Sigmoid colon (tissue), 7 donors: ENCODE results near the gene PDLIM1. TPM values are rescaled to one million over a fixed set of nuclear protein-coding genes. Genes with fewer than 3 reads are reported as not detected.
"Not testable (repeated sequence)": the region's sequence is repeated elsewhere in the genome, so short reads cannot be mapped to it uniquely, and the experiment has no call there.

ENCODE experiments used
- DNase-seq: peaks from one replicate; pipeline ENCODE4 v3.0.0-alpha.2; 2019
- H3K27ac ChIP-seq, 4 donors: fragments of 200-600 bp; sonication (generic); one replicate each; pipeline ENCODE4 v1.5.1; 2016 to 2019; ENCODE audit warnings: mild to moderate bottlenecking in 1 of 4
- H3K27me3 ChIP-seq, 3 donors: fragments of 200-600 bp; sonication (generic); one replicate each; pipeline ENCODE4 v1.5.1; 2019; ENCODE audit warnings: mild to moderate bottlenecking in 1 of 3
- H3K36me3 ChIP-seq, 4 donors: fragments of 200-600 bp; sonication (generic); one replicate each; pipeline ENCODE4 v1.5.1; 2016 to 2019
- H3K4me1 ChIP-seq, 4 donors: fragments of 200-600 bp; sonication (generic); one replicate each; pipeline ENCODE4 v1.5.1; 2017 to 2019
- H3K4me3 ChIP-seq, 4 donors: fragments of 200-600 bp; sonication (generic); one replicate each; pipeline ENCODE4 v1.5.1; 2017 to 2019; ENCODE audit warnings: mild to moderate bottlenecking in 2 of 4, moderate library complexity in 1 of 4
- H3K9me3 ChIP-seq, 4 donors: fragments of 200-600 bp in 3 of 4; sonication (generic) in 3 of 4; one replicate each; pipeline versions ENCODE4 v1.5.1 to v1.6.1; 2013 to 2019
- EP300 ChIP-seq, 4 donors: sonication (generic); formaldehyde crosslinking; IDR thresholded peaks; one replicate each; pipeline ENCODE4 v1.6.1; 2017; ENCODE audit warnings: antibody characterized with exemption in 4 of 4
- POLR2A ChIP-seq, 2 donors: fragments of 450-650 bp; IDR thresholded peaks; one replicate each; pipeline ENCODE4 v1.6.1; 2016; ENCODE audit warnings: antibody characterized with exemption in 2 of 2, mild to moderate bottlenecking in 2 of 2, moderate library complexity in 2 of 2
- POLR2AphosphoS5 ChIP-seq, 4 donors: sonication (generic); formaldehyde crosslinking; IDR thresholded peaks; one replicate each; pipeline ENCODE4 v1.6.1; 2017; ENCODE audit warnings: antibody characterized with exemption in 4 of 4
- WGBS, 2 donors: extraction: QIAGEN DNeasy Blood & Tissue Kit; methylation state at CpG; one replicate each; pipeline ENCODE4 v1.1.7; 2013; 5-methylcytosine and 5-hydroxymethylcytosine counted together
- intact Hi-C: fragments of 100-400 bp; cut with DNase I; formaldehyde crosslinking; loops from one replicate; pipeline ENCODE4 v1.15.1; 2023
- polyA plus RNA-seq, 3 donors: library from polyadenylated mRNA; stranded (reverse); fragments of 200-250 nt; gene quantifications; one replicate each; pipeline ENCODE4 v1.2.3, GENCODE V29; 2013
- total RNA-seq, 4 donors: library from RNA; depleted of rRNA; stranded (reverse); fragments of >200 nt; gene quantifications; one replicate each; pipeline ENCODE4 v1.1.0, GENCODE V29; 2016
- TF ChIP-seq, protein P1 (sequence below), 4 experiments: fragments of 450-650 bp in 3 of 4; fragments of 200-600 bp in 1 of 4; IDR thresholded peaks; one replicate each; pipeline ENCODE4 v1.5.1; 2016 to 2019; ENCODE audit warnings: antibody characterized with exemption in 4 of 4, mild to moderate bottlenecking in 3 of 4, moderate library complexity in 2 of 4
- donor health status: healthy with polysubstance abuse.
- donor health status: Bipolar disorder and iron deficiency.
- donor health status: healthy.

PDLIM1 gene
- total and polyA plus RNA-seq, 7 donors = 27.8 to 488 (median 75.3) TPM

DNA sequence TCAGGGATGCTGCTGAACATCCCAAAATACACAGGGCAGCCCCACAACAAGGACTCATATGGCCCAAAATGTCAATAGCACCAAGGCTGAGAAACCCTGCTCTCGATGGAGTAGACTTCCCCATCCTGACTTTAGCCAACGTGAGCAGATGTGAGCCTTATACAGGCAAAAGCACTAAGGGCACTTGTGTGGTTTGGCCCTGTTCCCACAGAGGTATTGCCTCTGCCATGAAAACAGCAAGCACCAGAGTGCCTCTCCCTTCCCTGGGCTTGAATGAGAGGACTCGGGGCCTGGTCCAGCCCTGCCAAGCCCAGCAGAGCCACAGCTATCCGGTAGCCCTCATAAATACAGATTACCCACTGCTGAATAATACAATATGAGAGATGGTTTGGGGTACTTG, 49.3 kb downstream of the PDLIM1 start:
- Histone ChIP-seq H3K36me3 (peaks cover 0 to 8% (median 0%) of the 10 kb centered on the region in 4 donors), H3K27me3 (no peaks in the 10 kb centered on the region)

DNA sequence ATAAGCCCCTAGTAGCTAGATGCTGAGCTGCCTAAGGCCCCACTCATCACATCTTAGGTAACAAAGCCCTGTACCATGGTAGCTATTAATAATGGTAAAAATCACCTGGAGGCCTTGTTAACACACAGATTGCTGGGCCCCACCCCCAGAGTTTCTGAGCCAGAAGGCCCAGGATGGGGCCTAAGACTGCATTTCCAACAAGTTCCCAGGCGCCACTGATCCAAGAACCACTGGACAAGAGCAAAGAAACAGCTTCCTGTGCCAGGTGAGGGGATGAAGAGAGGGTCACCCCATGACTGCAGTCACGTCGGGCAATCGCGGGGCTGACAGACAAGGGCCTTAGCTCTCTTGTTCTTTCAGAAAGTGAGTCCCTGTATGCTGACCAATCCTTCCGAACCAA, 50.0 kb downstream of the PDLIM1 start:
- peaks cover 0 to 8% (median 0%) of the 10 kb centered on the region in 4 donors for H3K36me3 ChIP-seq
- intact Hi-C loops = no loop called here
- 80 to 96% methylated on average over 6 of the region's 6 CpGs for WGBS, 2 donors

More for the DNA sequence above, 49.3 kb downstream of the PDLIM1 start:
- no peaks in the 10 kb centered on the region for H3K9me3 ChIP-seq
- H3K4me3 ChIP-seq = no peak overlapping the region
- 18 to 38% methylated on average over 4 of the region's 4 CpGs for WGBS, 2 donors
- intact Hi-C loops = no loop called here
- peaks cover 0 to under 1% (median 0%) of the 10 kb centered on the region in 4 donors for H3K4me1 ChIP-seq
- TF ChIP-seq EP300 (IDR thresholded peaks at IDR 0.05) (no peak), POLR2AphosphoS5 (IDR thresholded peaks at IDR 0.05) (no peak), POLR2A (IDR thresholded peaks at IDR 0.05) (no peak)
- TF ChIP-seq, protein P1, sequence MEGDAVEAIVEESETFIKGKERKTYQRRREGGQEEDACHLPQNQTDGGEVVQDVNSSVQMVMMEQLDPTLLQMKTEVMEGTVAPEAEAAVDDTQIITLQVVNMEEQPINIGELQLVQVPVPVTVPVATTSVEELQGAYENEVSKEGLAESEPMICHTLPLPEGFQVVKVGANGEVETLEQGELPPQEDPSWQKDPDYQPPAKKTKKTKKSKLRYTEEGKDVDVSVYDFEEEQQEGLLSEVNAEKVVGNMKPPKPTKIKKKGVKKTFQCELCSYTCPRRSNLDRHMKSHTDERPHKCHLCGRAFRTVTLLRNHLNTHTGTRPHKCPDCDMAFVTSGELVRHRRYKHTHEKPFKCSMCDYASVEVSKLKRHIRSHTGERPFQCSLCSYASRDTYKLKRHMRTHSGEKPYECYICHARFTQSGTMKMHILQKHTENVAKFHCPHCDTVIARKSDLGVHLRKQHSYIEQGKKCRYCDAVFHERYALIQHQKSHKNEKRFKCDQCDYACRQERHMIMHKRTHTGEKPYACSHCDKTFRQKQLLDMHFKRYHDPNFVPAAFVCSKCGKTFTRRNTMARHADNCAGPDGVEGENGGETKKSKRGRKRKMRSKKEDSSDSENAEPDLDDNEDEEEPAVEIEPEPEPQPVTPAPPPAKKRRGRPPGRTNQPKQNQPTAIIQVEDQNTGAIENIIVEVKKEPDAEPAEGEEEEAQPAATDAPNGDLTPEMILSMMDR (IDR thresholded peaks at IDR 0.05) = no peak
- no peak for DNase-seq
- H3K27ac ChIP-seq = no peak overlapping the region

DNA sequence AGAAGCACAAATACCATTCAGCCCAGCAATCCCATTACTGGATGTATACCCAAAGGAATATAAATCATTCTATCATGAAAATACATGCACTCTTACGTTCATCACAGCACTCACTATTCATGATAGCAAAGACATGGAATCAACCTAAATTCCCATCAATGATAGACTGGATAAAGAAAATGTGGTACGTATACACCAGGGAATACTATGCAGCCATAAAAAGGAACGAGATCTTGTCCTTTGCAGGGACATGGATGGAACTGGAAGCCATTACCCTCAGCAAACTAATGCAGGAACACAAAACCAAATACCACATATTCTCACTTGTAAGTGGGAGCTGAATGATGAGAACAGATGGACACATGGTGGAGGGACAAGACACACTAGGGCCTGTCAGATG, 50.7 kb downstream of the PDLIM1 start:
- WGBS, 2 donors = 82 to 91% methylated on average over 3 of the region's 3 CpGs
- H3K4me1 ChIP-seq, H3K27me3 ChIP-seq, DNase-seq, H3K27ac ChIP-seq, H3K36me3 ChIP-seq, H3K4me3 ChIP-seq, intact Hi-C loops, H3K9me3 ChIP-seq: not testable (repeated sequence)

More for the DNA sequence above, 50.0 kb downstream of the PDLIM1 start:
- Histone ChIP-seq H3K27me3 (no peaks in the 10 kb centered on the region), H3K4me1 (no peaks in the 10 kb centered on the region), H3K9me3 (no peaks in the 10 kb centered on the region), H3K4me3 (no peak overlapping the region), H3K27ac (no peak overlapping the region)
- no peak for DNase-seq
- TF ChIP-seq, protein P1 (IDR thresholded peaks at IDR 0.05) = no peak
- no peak for TF ChIP-seq EP300 (IDR thresholded peaks at IDR 0.05)
- no peak for TF ChIP-seq POLR2A (IDR thresholded peaks at IDR 0.05)
- TF ChIP-seq POLR2AphosphoS5 (IDR thresholded peaks at IDR 0.05) = no peak

DNA sequence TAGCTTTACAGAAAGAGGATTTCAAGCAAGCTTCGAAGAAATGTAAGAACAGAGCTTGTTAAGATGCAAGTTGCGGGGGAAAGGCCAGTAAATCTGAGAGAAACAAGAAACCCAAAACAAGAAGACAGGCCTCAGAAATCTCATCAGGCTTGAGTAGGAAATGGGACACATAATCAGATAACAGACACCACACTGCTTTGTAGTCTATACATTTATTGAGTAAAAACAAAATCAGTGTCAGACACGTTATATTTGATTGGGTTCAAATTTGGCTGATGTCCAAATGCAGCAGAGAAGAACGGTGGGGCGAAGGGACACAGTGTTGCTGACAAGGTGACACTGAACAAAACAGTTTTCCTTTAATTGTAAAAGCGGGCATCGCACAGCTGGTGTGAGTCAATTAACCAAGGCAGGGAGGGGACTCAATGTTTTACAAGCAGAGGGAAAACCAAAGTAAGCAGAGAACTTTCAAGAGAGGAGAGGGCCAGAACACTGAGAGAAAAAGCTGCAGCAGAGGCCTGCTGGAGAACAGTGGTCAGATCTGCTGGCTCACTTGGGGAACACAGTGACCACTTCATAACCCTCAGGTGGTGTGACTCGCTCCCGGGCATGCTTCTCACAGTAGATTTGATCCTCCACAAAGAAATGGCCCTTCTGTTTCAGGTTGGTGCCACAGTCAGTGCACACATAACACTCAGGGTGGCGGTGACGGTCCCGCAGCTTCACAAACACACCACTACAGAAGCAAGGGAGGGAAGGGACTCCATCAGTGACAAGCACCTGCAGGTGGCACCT, 53.2 kb downstream of the PDLIM1 start:
- intact Hi-C loops = no loop called here
- Histone ChIP-seq H3K4me1 (no peaks in the 10 kb centered on the region), H3K27ac (no peak overlapping the region), H3K9me3 (no peaks in the 10 kb centered on the region), H3K36me3 (peaks cover 0 to 8% (median 0%) of the 10 kb centered on the region in 4 donors), H3K27me3 (no peaks in the 10 kb centered on the region), H3K4me3 (no peak overlapping the region)
- no peak for TF ChIP-seq POLR2AphosphoS5 (IDR thresholded peaks at IDR 0.05)
- no peak for TF ChIP-seq POLR2A (IDR thresholded peaks at IDR 0.05)
- no peak for TF ChIP-seq EP300 (IDR thresholded peaks at IDR 0.05)
- TF ChIP-seq, protein P1 (IDR thresholded peaks at IDR 0.05) = no peak
- no peak for DNase-seq
- 80 to 86% methylated on average over 12 of the region's 12 CpGs for WGBS, 2 donors

DNA sequence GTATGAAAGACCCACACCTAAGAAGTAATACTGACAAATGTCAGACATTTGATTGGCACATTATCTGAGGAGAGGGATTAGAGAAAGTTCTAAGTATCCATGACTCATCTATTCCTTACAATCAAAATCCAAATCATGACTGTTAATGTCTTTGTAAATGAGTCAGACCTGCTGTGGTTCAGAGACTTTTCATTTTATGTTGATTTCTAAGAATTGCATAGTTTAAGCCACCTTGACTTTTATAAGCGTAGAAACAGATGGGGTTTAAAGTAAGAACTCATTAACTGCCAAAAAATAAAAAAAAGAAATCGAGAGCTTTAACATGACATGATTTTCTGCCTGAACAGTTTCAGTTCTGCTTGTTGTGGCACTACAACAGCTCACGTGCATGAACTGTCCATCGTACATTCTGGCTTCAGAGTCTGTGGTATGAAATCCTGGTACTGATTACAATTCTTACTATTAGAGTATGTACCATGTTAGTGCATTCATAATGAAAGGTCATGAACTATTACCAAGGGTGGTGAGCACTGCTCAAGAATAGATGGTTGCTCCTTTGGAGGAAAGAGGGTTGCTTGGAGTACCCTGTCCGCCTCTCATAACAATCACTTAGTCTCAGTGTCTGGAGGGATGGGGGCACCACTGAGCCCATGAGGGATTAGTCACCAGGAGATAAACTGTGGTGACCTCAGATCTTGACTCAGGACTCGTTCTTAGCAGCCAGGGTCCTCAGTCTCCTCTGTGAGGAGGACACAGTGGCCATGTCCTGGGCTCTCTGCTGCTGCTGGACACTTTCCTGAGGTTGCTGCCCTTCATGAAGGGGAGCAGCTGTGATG, 54.5 kb downstream of the PDLIM1 start:
- no peaks in the 10 kb centered on the region for H3K4me1 ChIP-seq
- TF ChIP-seq, protein P1 (IDR thresholded peaks at IDR 0.05) = no peak
- no peak for TF ChIP-seq EP300 (IDR thresholded peaks at IDR 0.05)
- TF ChIP-seq POLR2AphosphoS5 (IDR thresholded peaks at IDR 0.05) = no peak
- no peak for TF ChIP-seq POLR2A (IDR thresholded peaks at IDR 0.05)
- peaks cover 0 to 8% (median 0%) of the 10 kb centered on the region in 4 donors for H3K36me3 ChIP-seq
- H3K27me3 ChIP-seq = no peaks in the 10 kb centered on the region
- H3K9me3 ChIP-seq = no peaks in the 10 kb centered on the region
- no peak overlapping the region for H3K27ac ChIP-seq
- intact Hi-C loops = no loop called here
- 58 to 69% methylated on average over 6 of the region's 6 CpGs for WGBS, 2 donors
- no peak overlapping the region for H3K4me3 ChIP-seq
- DNase-seq = no peak
